GM12875 (cell line): ENCODE data around the gene FAM114A2.

Experiments
- H3K4me3 ChIP-seq: one replicate; pipeline ENCODE4 v1.5.1; 2011; ENCODE audit warnings: low read depth, low read length, control low read depth
- TF ChIP-seq, protein P1 (sequence below): IDR thresholded peaks from 2 replicates; pipeline ENCODE4 v1.5.1; 2011; ENCODE audit warnings: low read depth, mild to moderate bottlenecking, control low read depth, inconsistent platforms, low read length, moderate library complexity, borderline replicate concordance; ENCODE audit not compliant: insufficient read depth

Gene FAM114A2

DNA sequence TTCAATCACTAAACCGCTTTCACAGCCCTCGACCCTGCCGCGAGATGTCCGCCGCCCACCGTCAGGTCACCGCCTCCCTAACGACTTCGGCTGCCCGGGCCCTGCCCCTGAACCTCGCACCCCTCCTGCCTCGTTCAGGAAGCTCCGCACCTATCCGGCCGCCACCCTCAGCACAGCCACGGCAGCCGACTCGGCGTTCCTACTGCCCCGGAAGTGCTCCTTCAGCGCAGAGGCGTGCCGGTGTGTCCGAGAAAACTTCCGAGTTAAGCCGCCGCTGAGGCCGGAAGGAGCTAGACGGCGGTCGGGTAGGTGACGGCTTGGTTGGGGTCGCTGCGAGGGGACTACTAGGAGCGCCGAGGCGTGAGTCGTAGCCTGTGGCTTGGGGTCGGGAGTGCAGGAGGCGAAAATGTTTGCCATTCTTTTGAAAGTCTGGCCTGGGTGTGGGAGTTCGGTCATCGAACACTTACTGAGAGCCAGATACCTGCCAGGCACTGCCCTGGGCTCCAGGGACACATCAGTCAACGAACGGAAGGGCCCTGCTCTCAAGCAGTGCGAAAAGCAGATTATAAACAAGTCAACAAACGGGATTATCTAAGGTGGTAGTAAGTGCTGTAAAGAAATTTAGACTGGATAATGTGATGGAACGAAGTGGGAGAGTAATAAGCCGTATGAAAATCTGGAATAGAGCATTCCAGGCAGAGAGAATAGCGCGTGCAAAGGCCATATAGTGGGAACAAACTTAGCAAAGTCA, at the start of gene FAM114A2, which contains the start of gene MFAP3:
Gene FAM114A2 (minus strand): TSS at position 204 of the 751 bp plus-strand sequence. CDS start 3,957 bp downstream, outside the sequence.
Gene MFAP3 (plus strand): TSS at position 261 of the 751 bp plus-strand sequence. CDS start 10,756 bp downstream, outside the sequence.
- peak within 1 kb of the TSS; percentile 81 for H3K4me3 ChIP-seq
- TF ChIP-seq, protein P1, sequence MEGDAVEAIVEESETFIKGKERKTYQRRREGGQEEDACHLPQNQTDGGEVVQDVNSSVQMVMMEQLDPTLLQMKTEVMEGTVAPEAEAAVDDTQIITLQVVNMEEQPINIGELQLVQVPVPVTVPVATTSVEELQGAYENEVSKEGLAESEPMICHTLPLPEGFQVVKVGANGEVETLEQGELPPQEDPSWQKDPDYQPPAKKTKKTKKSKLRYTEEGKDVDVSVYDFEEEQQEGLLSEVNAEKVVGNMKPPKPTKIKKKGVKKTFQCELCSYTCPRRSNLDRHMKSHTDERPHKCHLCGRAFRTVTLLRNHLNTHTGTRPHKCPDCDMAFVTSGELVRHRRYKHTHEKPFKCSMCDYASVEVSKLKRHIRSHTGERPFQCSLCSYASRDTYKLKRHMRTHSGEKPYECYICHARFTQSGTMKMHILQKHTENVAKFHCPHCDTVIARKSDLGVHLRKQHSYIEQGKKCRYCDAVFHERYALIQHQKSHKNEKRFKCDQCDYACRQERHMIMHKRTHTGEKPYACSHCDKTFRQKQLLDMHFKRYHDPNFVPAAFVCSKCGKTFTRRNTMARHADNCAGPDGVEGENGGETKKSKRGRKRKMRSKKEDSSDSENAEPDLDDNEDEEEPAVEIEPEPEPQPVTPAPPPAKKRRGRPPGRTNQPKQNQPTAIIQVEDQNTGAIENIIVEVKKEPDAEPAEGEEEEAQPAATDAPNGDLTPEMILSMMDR, result no peak

DNA sequence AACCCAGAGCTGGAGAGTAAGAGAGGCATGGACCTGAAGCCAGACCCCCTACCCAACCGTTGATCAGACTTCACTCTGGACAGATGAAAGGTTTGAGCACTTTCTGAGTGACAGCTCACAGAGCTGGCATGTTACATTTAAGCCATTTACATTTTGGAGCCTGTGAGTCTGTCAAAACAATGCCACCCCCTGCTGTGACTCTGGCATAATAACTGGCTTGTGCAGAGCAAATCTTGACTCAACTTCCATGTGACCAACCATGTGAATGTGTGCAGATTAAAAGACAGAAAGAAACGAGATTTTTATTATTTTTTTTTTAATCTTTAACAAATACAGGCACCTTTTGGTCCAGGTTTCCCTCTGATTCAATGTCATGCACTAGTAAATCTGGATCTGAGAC, 48.5 kb upstream of the FAM114A2 start:
- no peak overlapping the region for H3K4me3 ChIP-seq
- TF ChIP-seq, protein P1, result no peak

DNA sequence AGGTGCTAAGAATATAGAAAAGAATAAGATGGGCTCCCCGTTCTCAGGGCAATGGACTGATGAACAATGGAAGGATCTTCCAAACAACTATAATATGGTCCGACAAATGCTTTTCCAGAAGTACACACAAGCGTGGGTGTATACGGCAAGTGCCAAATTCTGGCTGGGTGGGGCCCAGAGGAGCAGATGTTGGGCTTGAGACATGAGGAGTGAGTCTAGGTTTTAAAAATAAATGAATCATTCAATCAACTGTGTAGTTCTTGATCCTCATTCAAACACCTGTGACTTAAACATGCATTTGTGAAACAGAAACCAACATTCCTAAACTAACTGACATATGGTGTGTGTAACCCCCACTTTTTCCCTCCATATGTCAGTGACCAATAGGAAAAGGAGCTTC, 47.9 kb upstream of the FAM114A2 start:
- TF ChIP-seq, protein P1, result no peak
- no peak overlapping the region for H3K4me3 ChIP-seq

DNA sequence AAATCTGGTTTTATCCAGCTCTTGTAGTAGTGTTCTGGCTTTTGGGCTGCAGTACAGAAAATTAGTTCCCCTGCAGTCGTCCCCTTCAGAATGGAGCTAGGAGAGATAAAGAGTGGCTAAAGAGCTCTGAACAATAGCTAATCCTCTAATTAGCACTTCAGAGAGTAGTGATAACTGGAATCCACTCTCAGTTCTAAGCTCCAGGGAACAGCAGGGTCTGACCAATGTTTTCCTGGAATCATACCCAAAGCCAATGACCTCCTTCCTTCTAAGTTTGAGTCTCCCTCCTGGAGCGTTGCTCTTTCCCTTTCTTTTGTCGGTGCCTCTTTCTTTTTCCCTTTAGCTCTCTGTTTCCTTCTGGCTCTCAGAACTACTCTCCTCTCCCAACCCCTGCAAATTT, 47.4 kb upstream of the FAM114A2 start:
- no peak overlapping the region for H3K4me3 ChIP-seq
- TF ChIP-seq, protein P1, result no peak

DNA sequence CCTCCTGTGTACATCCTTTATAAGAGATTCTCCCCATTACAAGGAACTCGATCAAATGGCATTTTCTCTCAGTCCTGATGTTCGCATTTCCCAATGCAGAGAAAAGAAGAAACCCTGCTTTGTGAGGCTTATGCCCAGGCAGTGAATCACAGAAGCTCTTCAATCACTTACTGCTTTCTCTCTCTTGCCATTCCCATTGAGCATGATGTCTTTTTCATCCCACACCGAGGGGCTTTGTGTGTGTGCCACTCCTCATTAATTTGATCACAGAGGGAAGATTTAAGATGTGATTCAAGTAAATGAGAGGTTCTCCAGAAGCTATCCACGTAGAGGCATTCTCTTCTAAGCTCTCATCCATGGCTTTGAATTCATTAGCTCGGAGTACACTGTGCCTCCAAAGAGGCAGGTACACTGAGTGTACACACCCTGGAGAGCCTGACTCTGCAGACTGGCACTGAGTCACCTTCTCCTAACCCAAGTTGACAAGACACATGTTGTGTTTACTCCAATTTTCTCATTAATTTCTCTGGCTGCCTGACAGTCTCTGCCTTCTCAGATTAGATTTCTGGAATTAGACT, 45.4 kb upstream of the FAM114A2 start:
- TF ChIP-seq, protein P1, result no peak
- no peak overlapping the region for H3K4me3 ChIP-seq

DNA sequence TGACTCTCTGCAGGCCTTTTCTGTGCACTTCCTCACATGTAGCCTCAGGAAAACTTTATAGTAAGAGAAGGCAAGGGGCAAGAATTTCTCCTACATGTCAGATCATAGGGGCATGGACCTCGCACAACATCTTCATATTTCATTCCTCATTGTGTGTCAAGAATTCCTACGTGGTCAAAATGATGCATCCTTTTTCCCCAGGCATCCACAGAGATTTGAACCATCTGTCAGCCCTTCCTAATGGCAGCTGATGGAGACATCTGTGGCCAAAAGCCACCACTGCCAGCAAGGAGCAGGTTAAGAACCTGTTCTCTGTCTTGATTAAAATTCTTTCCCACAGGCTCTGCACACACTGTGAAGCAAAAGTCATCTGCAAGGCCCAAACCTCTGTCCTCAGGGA, 42.5 kb upstream of the FAM114A2 start:
- H3K4me3 ChIP-seq, result no peak overlapping the region
- TF ChIP-seq, protein P1, result no peak

DNA sequence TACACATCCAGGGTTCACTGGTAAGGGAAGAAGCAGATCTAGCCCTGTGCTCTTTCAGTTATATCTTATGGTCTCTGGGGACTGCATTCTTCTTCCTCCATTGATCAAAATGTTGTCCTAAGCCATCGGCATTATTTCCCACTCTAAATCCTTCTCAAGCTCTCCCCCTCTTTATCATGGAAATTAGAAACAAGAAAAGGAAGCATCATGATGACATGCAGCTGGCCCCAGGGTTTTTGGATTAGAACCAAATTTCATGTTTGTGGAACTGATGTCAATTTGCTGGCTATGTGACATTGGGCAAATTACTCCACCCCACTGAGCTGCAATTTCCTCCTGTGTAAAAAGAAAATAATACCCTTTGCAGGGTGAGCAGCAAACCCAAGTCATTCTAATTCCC, 39.6 kb upstream of the FAM114A2 start:
- no peak overlapping the region for H3K4me3 ChIP-seq
- TF ChIP-seq, protein P1, result no peak
